Panc1 (cell line): ENCODE results near the gene ATP2A2. TPM values are rescaled to one million over a fixed set of nuclear protein-coding genes. Genes with fewer than 3 reads are reported as not detected.

Experiments
- ATAC-seq: fragments of 200-7000 bp; cut with Tn5 transposase; 2 replicates; pipeline ENCODE4 v1.9.1; 2020; ENCODE audit warnings: mild to moderate bottlenecking, moderate library complexity
- Bru-seq: library from RNA; stranded (reverse); fragments of 400-500 nt; gene quantifications from one replicate; lab custom pipeline; 2021; lab: Mats Ljungman, UMichigan
- BruChase-seq, 2 experiments: library from RNA; stranded (reverse); fragments of 400-500 nt; gene quantifications; one replicate each; lab custom pipeline; 2021; lab: Mats Ljungman, UMichigan
- BruUV-seq: library from RNA; stranded (reverse); fragments of 400-500 nt; replicated peaks from 2 replicates; lab custom pipeline; 2021; lab: Mats Ljungman, UMichigan
- CTCF ChIA-PET: fragments of 300-600 bp; sonication (Branson Sonifier 250); formaldehyde crosslinking; loops from one replicate; lab custom pipeline; 2022; ENCODE audit warnings: antibody characterized with exemption; lab: Charles Lee
- POLR2A ChIA-PET: fragments of 300-600 bp; sonication (Branson Sonifier 250); formaldehyde crosslinking; loops from one replicate; lab custom pipeline; 2022; ENCODE audit warnings: antibody characterized with exemption; lab: Charles Lee
- DNase-seq: peaks from one replicate; pipeline ENCODE4 v3.0.0-alpha.2; 2010; ENCODE audit warnings: low read depth, low spot score
- H3K27ac ChIP-seq: 2 replicates; pipeline ENCODE4 v1.5.1; 2011; ENCODE audit warnings: mild to moderate bottlenecking, low read length, inconsistent platforms
- H3K27me3 ChIP-seq: fragments of 200-500 bp; sonication (Bioruptor generic); 2 replicates; pipeline ENCODE4 v1.6.0; 2014; ENCODE audit warnings: low read length, inconsistent platforms; ENCODE audit not compliant: control insufficient read depth, insufficient read depth
- H3K36me3 ChIP-seq: fragments of 200-500 bp; sonication (Bioruptor generic); 2 replicates; pipeline ENCODE4 v1.5.1; 2014; ENCODE audit warnings: inconsistent platforms, mild to moderate bottlenecking, low read length, moderate library complexity; ENCODE audit not compliant: control insufficient read depth, insufficient read depth
- H3K4me1 ChIP-seq: 2 replicates; pipeline ENCODE4 v1.5.1; 2011; ENCODE audit warnings: inconsistent platforms, mild to moderate bottlenecking, low read length, moderate library complexity; ENCODE audit not compliant: control insufficient read depth, insufficient read depth
- H3K4me3 ChIP-seq, 2 experiments: 2 replicates each; pipeline ENCODE4 v1.5.1; 2011 to 2012; ENCODE audit warnings: low read depth in 2 of 2, low read length in 2 of 2, mild to moderate bottlenecking in 2 of 2, inconsistent platforms in 1 of 2, moderate library complexity in 1 of 2
- H3K9me3 ChIP-seq: fragments of 200-500 bp; sonication (Bioruptor generic); 2 replicates; pipeline ENCODE4 v1.5.1; 2014; ENCODE audit warnings: low read depth, mild to moderate bottlenecking, inconsistent platforms, low read length, moderate library complexity; ENCODE audit not compliant: control insufficient read depth, insufficient read depth
- CTCF ChIP-seq: fragments of 450-650 bp; IDR thresholded peaks from 2 replicates; pipeline ENCODE4 v1.5.1; 2017; ENCODE audit warnings: mild to moderate bottlenecking
- POLR2AphosphoS5 ChIP-seq: IDR thresholded peaks from 2 replicates; pipeline ENCODE4 v1.6.1; 2012; ENCODE audit warnings: mild to moderate bottlenecking, low read depth, low read length, moderate library complexity
- REST ChIP-seq, 2 experiments: IDR thresholded peaks; 2 replicates each; pipeline ENCODE4 v1.6.1; 2011 to 2012; ENCODE audit warnings: low read depth in 2 of 2, control low read depth in 1 of 2, low read length in 1 of 2, mild to moderate bottlenecking in 1 of 2, moderate library complexity in 1 of 2; ENCODE audit not compliant: insufficient read depth in 1 of 2
- SIN3A ChIP-seq: IDR thresholded peaks from 2 replicates; pipeline ENCODE4 v1.6.1; 2012; ENCODE audit warnings: low read depth, mild to moderate bottlenecking, low read length, moderate library complexity, borderline replicate concordance; ENCODE audit not compliant: insufficient read depth
- TCF7L2 ChIP-seq: IDR thresholded peaks from 2 replicates; pipeline ENCODE4 v1.6.1; 2011; ENCODE audit warnings: mild to moderate bottlenecking, low read depth, low read length, inconsistent platforms
- in situ Hi-C: cut with HindIII; loops from 2 replicates; pipeline ENCODE4 v1.10.0; 2016; ENCODE audit warnings: low sequenced_read_pairs, low pct_unique_long_range_greater_than_20kb
- intact Hi-C: fragments of 100-400 bp; cut with micrococcal nuclease; formaldehyde crosslinking; loops from one replicate; pipeline ENCODE4 v1.10.0; 2022; ENCODE audit not compliant: unreplicated experiment
- long read RNA-seq: library from polyadenylated mRNA; unstranded; transcript quantifications from one replicate; pipeline ENCODE4 v2.0.0, GENCODE V29; 2021; ENCODE audit not compliant: unreplicated experiment
- polyA plus RNA-seq: library from polyadenylated mRNA; unstranded; fragments of >200 nt; gene quantifications from one replicate; pipeline ENCODE4 v1.2.1, GENCODE V29; 2012; ENCODE audit warnings: missing spikeins; ENCODE audit not compliant: insufficient read length
- total RNA-seq: library from RNA; stranded (reverse); gene quantifications from one replicate; pipeline ENCODE4 v1.2.1, GENCODE V29; 2021; ENCODE audit not compliant: unreplicated experiment

ATP2A2 gene
- total RNA-seq (286 TPM), Bru-seq, nascent RNA (percentile 96 among the genes with signal in this experiment), BruChase-seq, experiment 1, labeled RNA remaining after a 2-hour chase (percentile 95 among the genes with signal in this experiment), BruChase-seq, experiment 2, labeled RNA remaining after a 6-hour chase (percentile 98 among the genes with signal in this experiment)
- polyA plus RNA-seq = 181 TPM
- long read RNA-seq, full-length matches to known transcripts = 5 of 88 reads
- long read RNA-seq, partial matches to known transcripts = 42 of 88 reads
- long read RNA-seq, other reads (novel, unspliced or antisense) = 41 of 88 reads

- Histone ChIP-seq H3K9me3 (no peaks in the 10 kb centered on the region), H3K4me1 (peaks cover 32% of the 10 kb centered on the region), H3K4me3 (peak within 1 kb of the TSS; percentile 85 to 88), H3K36me3 (peaks cover 22% of the 10 kb centered on the region; the same call in 1 of the 2 replicates), H3K27ac (peak within 1 kb of the TSS; percentile 89), H3K27me3 (no peaks in the 10 kb centered on the region)
- ChIA-PET CTCF (interaction anchor here (0.6 kb wide), 1 partner anchor 58 kb away, joined by 5 read pairs; no protein-coding TSS in a partner anchor), POLR2A (interaction anchor here (0.6 kb wide), 1 partner anchor 566 kb away, joined by 4 read pairs; no protein-coding TSS in a partner anchor)
- DNase-seq = no peak
- intact Hi-C loops = loop anchor here (10.0 kb wide), 1 partner anchor 176 kb away; no protein-coding TSS in a partner anchor
- BruUV-seq = no TSS peak
- in situ Hi-C loops = no loop called here
- peak; percentile 93 for ATAC-seq
- TF ChIP-seq CTCF = no peak
- peak; percentile 91 for TF ChIP-seq POLR2AphosphoS5
- no peak for TF ChIP-seq REST (IDR thresholded peaks at IDR 0.05; ENCODE audit: insufficient read depth in 1 of 2, low read depth in 2 of 2, low read length in 1 of 2)
- peak; percentile 25; the same call in 1 of the 2 replicates for TF ChIP-seq SIN3A
These were observed at the start of gene ATP2A2 for GRCh38 chr12:110280779-110281548. TSS of gene ATP2A2 (plus strand) at chr12:110281247. CDS start at chr12:110281790, 543 bp downstream.

- DNase-seq (no peak), ATAC-seq (no peak)
- BruUV-seq = no TSS peak
- Histone ChIP-seq H3K27me3 (no peaks in the 10 kb centered on the region), H3K9me3 (no peaks in the 10 kb centered on the region), H3K4me3 (no peak overlapping the region), H3K4me1 (no peaks in the 10 kb centered on the region), H3K36me3 (no peaks in the 10 kb centered on the region), H3K27ac (no peak overlapping the region)
- POLR2A ChIA-PET = no interaction called here
- intact Hi-C loops (no loop called here), in situ Hi-C loops (no loop called here)
- CTCF ChIA-PET = no interaction called here
- no peak for TF ChIP-seq POLR2AphosphoS5
- no peak for TF ChIP-seq SIN3A
- TF ChIP-seq CTCF = no peak
- no peak for TF ChIP-seq REST (IDR thresholded peaks at IDR 0.05; ENCODE audit: insufficient read depth in 1 of 2, low read depth in 2 of 2, low read length in 1 of 2)
- TF ChIP-seq TCF7L2 = no peak
These were observed 47.7 kb upstream of the ATP2A2 start for GRCh38 chr12:110233212-110233903.
